GM21381 (cell line): ENCODE data around the gene PPIL1.

Source experiments
- ATAC-seq: cut with Tn5 transposase; IDR thresholded peaks from one replicate; pipeline ENCODE4 v1.9.1; 2021; ENCODE audit warnings: mild to moderate bottlenecking, moderate library complexity; ENCODE audit not compliant: unreplicated experiment

PPIL1 gene

DNA sequence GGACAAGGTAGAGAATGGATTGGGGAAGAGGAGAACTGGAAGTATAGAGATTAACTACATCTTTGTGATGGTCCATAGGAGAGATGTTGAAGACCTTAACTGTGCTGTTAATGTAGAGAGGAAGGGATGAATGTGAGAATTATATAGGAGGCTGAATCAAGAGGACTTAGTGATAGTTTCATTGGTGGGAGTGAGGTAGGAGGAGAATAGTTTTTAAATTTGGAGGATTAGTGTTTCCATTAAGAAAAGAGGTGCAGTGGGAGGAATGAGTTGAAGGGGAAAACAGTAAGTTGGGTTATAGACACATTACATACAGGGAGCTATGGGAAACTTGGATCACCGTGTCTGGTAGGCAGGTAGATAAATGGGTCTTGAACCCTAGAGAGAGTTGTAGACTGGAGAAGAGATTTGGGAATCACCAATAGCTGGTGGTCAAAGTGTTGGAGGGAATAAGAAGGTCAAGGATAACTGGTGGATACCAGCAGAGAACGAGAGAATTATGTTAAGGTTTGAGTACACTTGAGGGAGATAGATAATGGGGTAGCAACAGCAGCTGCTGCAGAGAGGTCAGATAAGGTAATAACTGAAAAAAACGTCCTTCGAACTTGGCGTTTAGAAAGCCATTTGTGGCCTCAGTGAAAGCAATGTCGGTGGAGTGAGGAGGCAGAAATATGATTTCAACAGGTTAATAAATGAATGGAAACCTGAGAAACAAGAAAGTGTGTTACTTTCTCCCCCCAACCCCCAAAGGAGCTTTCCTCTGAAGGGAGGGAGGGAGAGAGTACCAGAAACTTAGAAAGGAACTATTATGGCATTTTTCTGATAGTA, 14.3 kb upstream of the PPIL1 start:
- ATAC-seq, result no peak

- no peak for ATAC-seq
These were observed 13.6 kb upstream of the PPIL1 start for GRCh38 chr6:36888115-36888643.

GRCh38 chr6:36886950-36887618, 12.5 kb upstream of the PPIL1 start:
- no peak for ATAC-seq

DNA sequence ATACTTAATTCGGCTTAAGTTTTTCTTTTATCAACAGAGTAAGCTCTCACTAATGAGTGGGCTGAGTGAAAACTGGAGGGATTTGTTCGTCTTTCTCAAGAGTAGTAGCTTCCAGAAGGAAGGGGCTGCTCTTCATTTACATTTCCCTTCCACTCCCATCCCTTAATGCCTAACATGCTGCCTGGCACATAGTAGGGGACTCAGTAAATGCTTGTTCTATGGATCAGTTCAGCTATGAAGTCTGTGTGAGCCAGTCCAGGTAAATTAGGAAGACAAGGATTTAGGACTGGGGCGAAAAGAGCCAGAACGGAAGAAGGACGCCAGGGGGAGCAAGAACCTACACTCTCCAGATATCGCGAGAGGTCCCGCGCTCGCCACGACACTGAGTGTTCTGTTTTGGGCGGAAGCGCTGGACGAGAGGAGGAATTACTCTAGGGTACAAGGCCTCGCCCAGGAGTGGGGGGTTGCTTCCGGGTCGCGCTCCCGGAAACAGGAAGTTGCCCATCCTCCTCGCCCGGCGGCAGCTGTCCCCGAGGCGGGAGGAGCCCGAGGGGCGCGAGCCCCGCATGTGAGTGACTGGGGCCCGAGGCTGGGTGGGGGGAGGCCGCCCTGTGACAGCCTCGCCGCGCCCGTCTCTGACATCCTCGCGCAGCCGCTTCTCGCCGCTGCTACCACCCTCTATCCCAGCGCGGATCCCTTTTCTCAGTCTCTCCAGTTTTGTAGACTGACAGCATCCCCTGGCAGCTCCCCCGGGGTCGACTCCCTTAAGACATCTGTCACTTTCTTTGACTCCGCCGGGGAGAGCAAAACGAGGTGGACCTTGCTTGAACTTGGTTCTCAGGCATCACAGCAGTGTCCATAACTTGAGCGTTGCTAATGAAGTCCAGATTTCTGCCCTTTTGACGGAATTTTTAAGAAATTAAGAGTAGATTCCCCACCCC, 11.1 kb upstream of the PPIL1 start, which contains the start of gene C6orf89:
Gene C6orf89, plus strand, starts transcription at position 492 of the 941 bp plus-strand sequence. CDS start 13,493 bp downstream, outside the sequence.
- peak; percentile 99 for ATAC-seq

DNA sequence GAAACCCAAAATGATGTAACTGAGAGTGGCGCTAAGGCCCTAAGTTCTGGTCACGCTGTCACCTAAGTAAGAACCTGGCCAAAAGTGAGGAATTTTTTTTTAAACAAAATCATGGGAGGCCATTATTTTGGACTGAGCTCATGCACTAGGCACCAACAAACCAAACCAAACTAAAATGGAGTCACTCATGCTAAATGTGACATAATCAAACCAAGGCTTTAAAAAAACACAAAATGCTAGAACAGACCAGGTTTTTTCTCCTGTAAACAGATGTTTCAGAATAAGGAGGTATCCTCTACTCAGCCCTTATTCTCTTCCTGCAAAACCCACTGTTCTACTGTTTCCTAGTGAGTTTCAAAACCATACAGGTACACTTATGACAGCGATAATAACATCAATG, 10.0 kb upstream of the PPIL1 start:
- ATAC-seq, result no peak

DNA sequence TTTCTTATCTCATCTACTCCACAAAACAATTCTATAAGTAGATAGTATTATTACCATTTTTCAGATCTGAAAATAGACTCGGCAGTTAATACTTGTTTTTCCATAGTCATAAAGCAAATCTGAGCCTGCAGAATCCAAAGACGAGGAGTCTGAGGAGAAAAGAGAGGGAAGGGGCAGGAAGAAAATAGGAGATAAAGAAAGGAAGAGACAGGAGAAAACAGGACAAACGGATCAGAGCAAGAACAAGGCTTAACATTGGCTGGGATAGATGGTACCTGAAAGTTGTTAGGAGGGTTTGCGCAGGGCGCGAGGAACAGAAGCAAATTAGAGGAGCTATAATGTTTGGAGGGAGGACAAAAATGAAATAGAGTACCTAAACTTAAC, 639 bp upstream of the PPIL1 start:
- no peak for ATAC-seq

DNA sequence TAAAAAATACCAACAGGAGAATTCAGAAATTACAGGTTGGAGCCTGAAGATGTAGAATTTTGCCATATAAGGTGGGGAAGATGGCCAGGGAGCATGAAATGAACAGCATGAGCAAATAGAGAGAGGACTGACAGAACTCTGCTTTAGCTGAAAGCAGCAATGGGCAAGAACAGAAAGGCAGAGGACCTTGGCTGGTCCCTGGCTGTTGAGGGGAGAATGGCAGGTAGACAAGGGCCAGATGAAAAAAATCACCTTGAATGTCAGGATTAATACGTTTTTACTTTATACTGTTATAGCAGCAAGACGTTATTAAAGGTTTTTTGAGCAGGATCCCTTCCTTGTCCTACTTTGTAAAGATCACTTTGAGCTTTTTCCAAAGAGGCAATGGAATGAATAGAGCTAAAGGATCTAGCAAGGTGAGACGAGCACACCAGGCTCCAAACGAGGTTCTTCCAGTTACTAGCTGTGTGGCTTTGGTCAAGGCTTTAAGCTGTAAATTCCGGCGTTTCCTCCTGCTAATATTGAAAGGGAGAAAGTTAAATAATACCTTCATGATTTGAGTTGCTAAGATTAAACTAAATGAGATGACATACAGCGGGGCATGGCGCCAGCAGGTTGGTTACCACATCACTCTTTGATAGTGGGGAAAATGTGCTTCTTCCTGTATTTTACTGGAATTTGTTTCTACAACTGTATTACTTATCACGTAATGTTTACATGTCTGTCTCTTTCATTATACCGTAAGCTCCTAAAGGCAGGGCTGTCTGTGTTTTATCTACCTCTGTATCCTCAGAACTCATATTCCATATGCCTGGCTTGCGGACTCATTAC, 776 bp downstream of the PPIL1 start:
- no peak for ATAC-seq

- no peak for ATAC-seq
These were observed 1.5 kb downstream of the PPIL1 start for GRCh38 chr6:36873115-36873514.

DNA sequence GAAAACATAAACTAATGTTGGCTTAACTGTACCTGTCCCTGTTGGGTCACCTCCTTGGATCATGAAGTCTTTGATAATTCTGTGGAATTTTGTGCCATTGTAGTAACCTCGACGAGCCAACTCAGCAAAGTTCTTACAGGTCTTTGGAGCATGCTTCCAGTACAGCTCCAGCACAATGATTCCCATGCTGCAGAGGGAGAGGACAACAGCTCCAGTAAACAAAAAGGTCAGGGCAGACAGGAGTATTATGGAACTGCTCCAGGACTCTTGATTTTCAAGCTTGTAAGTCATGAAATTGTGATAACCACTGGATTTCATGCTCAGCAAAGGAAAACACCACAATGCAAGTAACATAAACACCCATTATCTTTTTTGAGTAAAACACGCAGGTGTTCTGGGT, 2.9 kb downstream of the PPIL1 start:
- ATAC-seq, result no peak

GRCh38 chr6:36867471-36868224, 7.0 kb downstream of the PPIL1 start:
- ATAC-seq, result no peak

GRCh38 chr6:36865835-36866234, 8.8 kb downstream of the PPIL1 start:
- ATAC-seq, result no peak

GRCh38 chr6:36863670-36864540, 10.7 kb downstream of the PPIL1 start:
- no peak for ATAC-seq

DNA sequence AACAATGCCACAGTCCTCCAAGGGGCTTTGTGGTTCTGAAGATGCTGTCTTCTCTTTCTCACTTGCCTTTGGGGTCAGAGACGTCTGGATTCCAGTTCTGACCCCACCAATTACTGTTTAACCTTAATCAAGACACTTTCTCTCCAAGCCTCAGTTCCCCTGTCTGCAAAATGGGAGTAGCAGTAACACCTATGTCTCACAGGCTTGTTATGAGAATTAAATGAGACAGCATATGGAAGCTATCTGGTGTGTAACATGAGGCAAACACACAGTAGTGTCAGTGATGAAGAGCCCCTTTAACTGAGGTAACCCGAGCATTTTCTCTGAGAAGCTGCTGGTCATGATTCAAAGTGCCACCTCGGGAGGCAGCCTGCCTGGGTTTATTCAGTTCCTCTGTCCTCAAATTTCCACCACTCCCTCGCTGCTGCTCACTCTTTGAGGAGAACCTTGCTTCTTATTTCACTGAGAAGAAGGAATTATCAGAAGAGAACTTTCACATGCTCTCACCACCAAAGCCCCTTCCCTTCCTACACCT, 11.7 kb downstream of the PPIL1 start:
- no peak for ATAC-seq

GRCh38 chr6:36862164-36862847, 12.3 kb downstream of the PPIL1 start:
- no peak for ATAC-seq

- no peak for ATAC-seq
These were observed 14.5 kb downstream of the PPIL1 start for GRCh38 chr6:36860126-36860525.

- ATAC-seq, result no peak
These were observed 16.1 kb downstream of the PPIL1 start for GRCh38 chr6:36858407-36858981.

GRCh38 chr6:36857325-36857724, 17.3 kb downstream of the PPIL1 start:
- ATAC-seq, result no peak
